A549 (cell line): Measurements from ENCODE around the gene SNRK. TPM values are rescaled to one million over a fixed set of nuclear protein-coding genes. Genes with fewer than 3 reads are reported as not detected.

Source experiments
- ATAC-seq, 2 experiments: fragments of 200-7000 bp in 1 of 2; fragments of >200 bp in 1 of 2; cut with Nextera tagmentation in 1 of 2; cut with Tn5 transposase in 1 of 2; 3 replicates each; pipeline versions ENCODE4 v1.8.0 to v1.9.1; 2018 to 2020; ENCODE audit warnings: mild to moderate bottlenecking in 1 of 2, moderate library complexity in 1 of 2
- CTCF ChIA-PET: fragments of 300-600 bp; sonication (Branson Sonifier 250); formaldehyde crosslinking; extraction: SDS; loops from one replicate; lab custom pipeline; 2021; ENCODE audit warnings: antibody characterized with exemption, inconsistent platforms; lab: Yijun Ruan, JAX
- POLR2A ChIA-PET: fragments of 350-600 bp; formaldehyde crosslinking; extraction: SDS; loops from one replicate; lab custom pipeline; 2021; ENCODE audit warnings: antibody characterized with exemption, inconsistent platforms; lab: Yijun Ruan, JAX
- DNase-seq, 2 experiments: peaks; one replicate each; pipeline versions ENCODE4 v3.0.0 to v3.0.0-alpha.2; 2011 to 2016; ENCODE audit warnings: low read depth in 1 of 2, low spot score in 1 of 2
- FAIRE-seq: peaks from 2 replicates; lab custom pipeline; 2011; peaks lifted over from hg19 to GRCh38; lab: Jason Lieb, UNC
- H3K27ac ChIP-seq, 2 experiments: fragments of >200 bp; sonication (Bioruptor Twin); formaldehyde crosslinking; 3 replicates each; pipeline ENCODE4 v1.5.1; 2016 to 2017
- H3K4me1 ChIP-seq: fragments of >200 bp; sonication (Bioruptor Twin); formaldehyde crosslinking; 3 replicates; pipeline ENCODE4 v1.6.1; 2016
- H3K4me2 ChIP-seq: fragments of >200 bp; sonication (Bioruptor Twin); formaldehyde crosslinking; 3 replicates; pipeline ENCODE4 v1.6.1; 2016
- H3K4me3 ChIP-seq: fragments of >200 bp; sonication (Bioruptor Twin); formaldehyde crosslinking; 3 replicates; pipeline ENCODE4 v1.5.1; 2016
- H3K9me3 ChIP-seq: fragments of >200 bp; sonication (Bioruptor Twin); formaldehyde crosslinking; 3 replicates; pipeline ENCODE4 v1.6.1; 2016
- CEBPB ChIP-seq, 2 experiments: fragments of >200 bp in 1 of 2; sonication (Bioruptor Twin) in 1 of 2; formaldehyde crosslinking in 1 of 2; IDR thresholded peaks; 2 replicates each; pipeline ENCODE4 v1.6.1; 2012 to 2016
- CHD2 ChIP-seq: fragments of 150-350 bp; IDR thresholded peaks from 2 replicates; pipeline ENCODE4 v1.6.1; 2014; ENCODE audit warnings: low read length; ENCODE audit not compliant: partially characterized antibody
- EHMT2 ChIP-seq: fragments of 200-600 bp; sonication (generic); IDR thresholded peaks from 2 replicates; pipeline ENCODE4 v1.6.1; 2016; ENCODE audit warnings: antibody characterized with exemption, low read depth, mild to moderate bottlenecking, moderate library complexity
- FOSB ChIP-seq: fragments of 250-450 bp; sonication (Bioruptor Pico); IDR thresholded peaks from 2 replicates; pipeline ENCODE4 v1.5.0; 2020; ENCODE audit warnings: mild to moderate bottlenecking, moderate library complexity
- GATA3 ChIP-seq: IDR thresholded peaks from 2 replicates; pipeline ENCODE4 v1.6.1; 2012; ENCODE audit warnings: borderline replicate concordance
- HDAC2 ChIP-seq: fragments of 200-600 bp; sonication (generic); IDR thresholded peaks from 2 replicates; pipeline ENCODE4 v1.6.1; 2016
- HOXB5 ChIP-seq: fragments of 250-450 bp; sonication (Bioruptor Pico); IDR thresholded peaks from 2 replicates; pipeline ENCODE4 v1.5.0; 2020; ENCODE audit warnings: mild to moderate bottlenecking, moderate library complexity
- JUN ChIP-seq, 2 experiments: fragments of >200 bp; sonication (Bioruptor Twin); formaldehyde crosslinking; IDR thresholded peaks; 2 replicates in 1 of 2; 3 replicates in 1 of 2; pipeline ENCODE4 v1.6.1; 2016 to 2017
- JUNB ChIP-seq: fragments of >200 bp; sonication (Bioruptor Twin); formaldehyde crosslinking; IDR thresholded peaks from 2 replicates; pipeline ENCODE4 v1.6.1; 2016
- KDM5A ChIP-seq: fragments of 200-600 bp; sonication (generic); IDR thresholded peaks from 2 replicates; pipeline ENCODE4 v1.6.1; 2016; ENCODE audit warnings: antibody characterized with exemption, mild to moderate bottlenecking
- MAFK ChIP-seq: fragments of 450-650 bp; IDR thresholded peaks from 2 replicates; pipeline ENCODE4 v1.6.1; 2014; ENCODE audit not compliant: partially characterized antibody
- MYC ChIP-seq: IDR thresholded peaks from 2 replicates; pipeline ENCODE4 v1.6.1; 2012; ENCODE audit warnings: mild to moderate bottlenecking, inconsistent platforms, low read length, improper control_type of control experiment, borderline replicate concordance
- NFE2L2 ChIP-seq: fragments of 150-350 bp; conservative IDR thresholded peaks from 2 replicates; pipeline ENCODE4 v1.6.1; 2014; ENCODE audit warnings: low read length
- NR3C1 ChIP-seq: fragments of >200 bp; sonication (Bioruptor Twin); formaldehyde crosslinking; IDR thresholded peaks from 3 replicates; pipeline ENCODE4 v1.6.1; 2017
- POLR2A ChIP-seq: IDR thresholded peaks from 2 replicates; pipeline ENCODE4 v1.6.1; 2012; ENCODE audit warnings: mild to moderate bottlenecking, low read length
- RAD21 ChIP-seq, 2 experiments: fragments of >200 bp in 1 of 2; sonication (Bioruptor Twin) in 1 of 2; formaldehyde crosslinking in 1 of 2; IDR thresholded peaks in 1 of 2; conservative IDR thresholded peaks in 1 of 2; 2 replicates in 1 of 2; 3 replicates in 1 of 2; pipeline ENCODE4 v1.6.1; 2012 to 2018; ENCODE audit warnings: inconsistent platforms in 1 of 2
- RARB ChIP-seq: fragments of 250-450 bp; sonication (Bioruptor Pico); IDR thresholded peaks from 2 replicates; pipeline ENCODE4 v1.8.0; 2021; ENCODE audit warnings: mild to moderate bottlenecking, moderate library complexity
- RCOR1 ChIP-seq: fragments of 150-350 bp; IDR thresholded peaks from 2 replicates; pipeline ENCODE4 v1.6.1; 2014; ENCODE audit warnings: antibody characterized with exemption, low read length, low read depth
- RFX5 ChIP-seq: fragments of 450-650 bp; IDR thresholded peaks from 2 replicates; pipeline ENCODE4 v1.7.1; 2014; ENCODE audit warnings: antibody characterized with exemption, mild to moderate bottlenecking, moderate library complexity
- SMC3 ChIP-seq: fragments of >200 bp; sonication (Bioruptor Twin); formaldehyde crosslinking; IDR thresholded peaks from 3 replicates; pipeline ENCODE4 v1.6.1; 2018; ENCODE audit warnings: inconsistent platforms
- ZC3H11A ChIP-seq: fragments of 450-650 bp; IDR thresholded peaks from 2 replicates; pipeline ENCODE4 v1.6.1; 2014; ENCODE audit warnings: antibody characterized with exemption, mild to moderate bottlenecking
- ZNF302 ChIP-seq: fragments of 250-450 bp; sonication (Bioruptor Pico); IDR thresholded peaks from 2 replicates; pipeline ENCODE4 v1.9.0; 2021; ENCODE audit warnings: inconsistent platforms, mild to moderate bottlenecking, moderate library complexity
- ZSCAN20 ChIP-seq: fragments of 250-450 bp; sonication (Bioruptor Pico); IDR thresholded peaks from 2 replicates; pipeline ENCODE4 v1.8.0; 2022; ENCODE audit warnings: mild to moderate bottlenecking, moderate library complexity
- WGBS: methylation state at CpG from one replicate; pipeline ENCODE4 v1.1.6; 2017; ENCODE audit errors: missing lambda C conversion rate; 5-methylcytosine and 5-hydroxymethylcytosine counted together
- polyA plus RNA-seq, 4 experiments: library from polyadenylated mRNA; depleted of rRNA in 3 of 4; stranded (reverse); fragments of >200 nt; fragmentation: RNase III in 1 of 4; extraction: RNeasy Plus Mini Kit Qiagen cat#74134 plus additional on column Dnase treatment in 1 of 4; gene quantifications; 2 replicates in 3 of 4; 3 replicates in 1 of 4; pipeline ENCODE4 v1.2.3, GENCODE V29; 2011 to 2017
- TF ChIP-seq, protein P1 (sequence below): IDR thresholded peaks from 2 replicates; pipeline ENCODE4 v1.6.1; 2012
- TF ChIP-seq, protein P2 (sequence below): IDR thresholded peaks from 2 replicates; pipeline ENCODE4 v1.6.1; 2012
- TF ChIP-seq, protein P3 (sequence below): fragments of >200 bp; sonication (Bioruptor Twin); formaldehyde crosslinking; IDR thresholded peaks from 3 replicates; pipeline ENCODE4 v1.6.1; 2016
- TF ChIP-seq, protein P4 (sequence below): fragments of 150-350 bp; IDR thresholded peaks from 2 replicates; pipeline ENCODE4 v1.6.1; 2014; ENCODE audit warnings: low read depth, mild to moderate bottlenecking, low read length
- TF ChIP-seq, protein P5 (sequence below): fragments of 450-650 bp; IDR thresholded peaks from 2 replicates; pipeline ENCODE4 v1.6.1; 2014; ENCODE audit warnings: antibody characterized with exemption
- TF ChIP-seq, protein P6 (sequence below): fragments of >200 bp; sonication (Bioruptor Twin); formaldehyde crosslinking; IDR thresholded peaks from 2 replicates; pipeline ENCODE4 v1.6.1; 2016

Gene SNRK
- polyA plus RNA-seq, 2 of the 4 experiments (the other 2 are of a cell fraction), result 3.5 to 7.2 TPM

DNA sequence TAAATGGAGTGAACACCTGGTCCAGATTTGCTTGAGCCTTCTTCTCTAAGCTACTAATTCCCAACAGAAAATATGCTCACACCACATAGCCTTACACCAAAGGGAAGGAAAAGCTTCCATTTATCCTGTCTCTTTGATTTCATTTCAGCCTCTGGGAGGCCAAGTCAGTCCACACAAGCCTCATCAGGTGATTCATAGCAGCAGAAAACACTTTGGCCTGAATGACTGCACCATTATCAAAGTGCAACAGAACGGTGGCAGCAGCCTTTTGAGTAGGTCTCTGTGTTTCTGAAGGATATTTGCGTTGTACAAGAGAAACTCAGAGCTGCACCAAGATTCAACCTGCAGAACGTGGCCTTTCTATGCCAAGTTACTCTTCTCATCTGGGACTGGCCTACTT, 46.6 kb upstream of the SNRK start:
- peaks cover 7% of the 10 kb centered on the region; the same call in 2 of the 3 replicates for H3K9me3 ChIP-seq
- POLR2A ChIA-PET, result no interaction called here
- H3K4me2 ChIP-seq, result no peak overlapping the region
- H3K4me1 ChIP-seq, result no peaks in the 10 kb centered on the region
- 8% methylated on average over 3 of the region's 3 CpGs for WGBS
- no peak for FAIRE-seq
- no peak overlapping the region for H3K27ac ChIP-seq
- ATAC-seq, result no peak
- TF ChIP-seq, protein P1, sequence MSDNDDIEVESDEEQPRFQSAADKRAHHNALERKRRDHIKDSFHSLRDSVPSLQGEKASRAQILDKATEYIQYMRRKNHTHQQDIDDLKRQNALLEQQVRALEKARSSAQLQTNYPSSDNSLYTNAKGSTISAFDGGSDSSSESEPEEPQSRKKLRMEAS, result no peak
- TF ChIP-seq FOSB (CRISPR knock-in tag) (no peak), EHMT2 (no peak), POLR2A (no peak), RAD21 (conservative IDR thresholded peaks at IDR 0.05 in 1 of 2, IDR thresholded peaks at IDR 0.05 in 1 of 2) (no peak), GATA3 (no peak)
- TF ChIP-seq, all 56 proteins: peak for 0
- no peak overlapping the region for H3K4me3 ChIP-seq
- DNase-seq, result no peak
- CTCF ChIA-PET, result no interaction called here

DNA sequence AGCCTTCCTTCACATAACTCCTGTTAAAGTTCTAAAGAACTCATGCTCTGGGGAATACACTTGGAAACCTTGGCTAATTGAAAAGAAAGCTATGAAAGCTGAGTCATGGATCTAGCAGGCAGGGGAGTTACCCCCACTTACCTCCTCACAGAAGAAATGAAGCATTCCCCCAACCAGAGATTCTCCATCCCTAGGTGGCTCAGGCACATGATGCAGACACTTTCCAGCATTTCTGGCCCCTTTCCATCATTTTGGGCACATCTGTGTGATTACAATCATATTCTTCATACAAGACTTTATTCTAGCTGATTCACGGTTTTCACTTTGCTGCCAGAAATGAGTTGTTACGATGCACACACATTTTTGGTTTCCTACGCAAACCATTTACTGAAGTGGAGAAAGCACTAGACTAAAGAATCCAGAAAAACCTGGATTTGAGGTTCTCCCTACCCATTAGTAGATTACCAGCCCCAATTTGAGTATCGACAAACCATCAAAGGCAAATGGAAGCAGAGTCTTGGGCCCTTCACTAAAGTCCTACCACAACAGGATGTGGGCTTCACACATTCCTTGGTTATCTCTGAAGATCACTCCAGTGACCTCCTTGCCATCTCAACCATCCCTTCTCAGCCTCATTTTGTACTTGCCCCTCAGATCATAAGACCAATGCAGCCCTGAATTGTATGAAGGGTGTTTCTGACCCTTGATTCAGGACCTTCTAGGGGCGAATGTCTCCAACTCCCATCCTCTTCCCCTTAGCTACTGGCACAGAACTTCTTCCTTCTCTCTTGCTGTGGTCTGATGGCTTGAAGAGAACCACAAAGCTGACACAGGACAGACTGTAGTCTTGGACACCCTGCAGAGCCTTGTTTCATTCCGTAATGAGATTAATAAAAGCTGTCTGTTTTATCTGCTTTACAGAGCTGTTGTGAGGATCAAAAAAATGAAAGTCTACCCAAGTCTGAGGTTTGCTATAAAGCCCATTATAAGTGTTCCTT, 42.5 kb upstream of the SNRK start:
- no peak overlapping the region for H3K4me3 ChIP-seq
- ChIA-PET POLR2A (no interaction called here), CTCF (interaction anchor here (1.4 kb wide), 1 partner anchor 10 kb away, joined by 3 read pairs; no protein-coding TSS in a partner anchor)
- 31% methylated on average over 6 of the region's 6 CpGs for WGBS
- ATAC-seq, result no peak
- FAIRE-seq, result no peak
- DNase-seq, result no peak
- TF ChIP-seq CHD2, result no peak
- no peak for TF ChIP-seq ZC3H11A
- no peak for TF ChIP-seq NR3C1
- TF ChIP-seq HDAC2, result no peak
- TF ChIP-seq RFX5, result no peak
- no peak for TF ChIP-seq NFE2L2
- TF ChIP-seq, protein P2, sequence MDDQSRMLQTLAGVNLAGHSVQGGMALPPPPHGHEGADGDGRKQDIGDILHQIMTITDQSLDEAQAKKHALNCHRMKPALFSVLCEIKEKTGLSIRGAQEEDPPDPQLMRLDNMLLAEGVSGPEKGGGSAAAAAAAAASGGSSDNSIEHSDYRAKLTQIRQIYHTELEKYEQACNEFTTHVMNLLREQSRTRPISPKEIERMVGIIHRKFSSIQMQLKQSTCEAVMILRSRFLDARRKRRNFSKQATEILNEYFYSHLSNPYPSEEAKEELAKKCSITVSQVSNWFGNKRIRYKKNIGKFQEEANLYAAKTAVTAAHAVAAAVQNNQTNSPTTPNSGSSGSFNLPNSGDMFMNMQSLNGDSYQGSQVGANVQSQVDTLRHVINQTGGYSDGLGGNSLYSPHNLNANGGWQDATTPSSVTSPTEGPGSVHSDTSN, result no peak
- TF ChIP-seq HOXB5 (CRISPR knock-in tag), result no peak
- no peak for TF ChIP-seq CEBPB (IDR thresholded peaks at IDR 0.05)
- TF ChIP-seq JUN (IDR thresholded peaks at IDR 0.05), result no peak
- TF ChIP-seq, protein P3, sequence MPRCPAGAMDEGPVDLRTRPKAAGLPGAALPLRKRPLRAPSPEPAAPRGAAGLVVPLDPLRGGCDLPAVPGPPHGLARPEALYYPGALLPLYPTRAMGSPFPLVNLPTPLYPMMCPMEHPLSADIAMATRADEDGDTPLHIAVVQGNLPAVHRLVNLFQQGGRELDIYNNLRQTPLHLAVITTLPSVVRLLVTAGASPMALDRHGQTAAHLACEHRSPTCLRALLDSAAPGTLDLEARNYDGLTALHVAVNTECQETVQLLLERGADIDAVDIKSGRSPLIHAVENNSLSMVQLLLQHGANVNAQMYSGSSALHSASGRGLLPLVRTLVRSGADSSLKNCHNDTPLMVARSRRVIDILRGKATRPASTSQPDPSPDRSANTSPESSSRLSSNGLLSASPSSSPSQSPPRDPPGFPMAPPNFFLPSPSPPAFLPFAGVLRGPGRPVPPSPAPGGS, result no peak
- no peaks in the 10 kb centered on the region for H3K4me1 ChIP-seq
- H3K4me2 ChIP-seq, result no peak overlapping the region
- H3K27ac ChIP-seq, result no peak overlapping the region
- peaks cover 7% of the 10 kb centered on the region; the same call in 2 of the 3 replicates for H3K9me3 ChIP-seq

DNA sequence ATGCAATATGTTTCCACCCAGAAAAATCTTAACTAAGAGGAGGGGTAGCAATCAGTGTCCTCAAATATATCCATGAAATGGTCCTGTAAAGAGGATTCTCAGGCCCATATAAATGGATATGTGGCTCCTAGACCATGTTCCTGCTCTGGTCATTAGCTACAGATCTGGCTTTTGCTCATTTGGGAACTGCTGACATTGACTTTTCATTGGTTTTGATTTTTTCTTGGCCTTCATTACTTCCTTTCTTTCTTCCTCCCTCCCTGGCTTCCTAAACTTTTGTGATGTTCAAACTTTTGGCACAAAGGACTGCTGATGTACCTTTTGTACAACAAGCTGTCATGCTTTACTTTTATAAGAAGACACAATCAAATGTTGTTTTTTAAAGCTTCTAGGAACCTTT, 41.6 kb upstream of the SNRK start:
- ATAC-seq, result no peak
- Histone ChIP-seq H3K27ac (no peak overlapping the region), H3K4me2 (no peak overlapping the region), H3K4me3 (no peak overlapping the region)
- POLR2A ChIA-PET, result no interaction called here
- no peak for DNase-seq
- no peak for FAIRE-seq
- TF ChIP-seq JUNB (no peak), KDM5A (no peak), ZNF302 (no peak), RCOR1 (no peak), MAFK (no peak), RFX5 (no peak), MYC (no peak), RARB (CRISPR knock-in tag) (no peak), NFE2L2 (no peak), ZC3H11A (no peak), SMC3 (no peak), ZSCAN20 (no peak)
- TF ChIP-seq, protein P4, sequence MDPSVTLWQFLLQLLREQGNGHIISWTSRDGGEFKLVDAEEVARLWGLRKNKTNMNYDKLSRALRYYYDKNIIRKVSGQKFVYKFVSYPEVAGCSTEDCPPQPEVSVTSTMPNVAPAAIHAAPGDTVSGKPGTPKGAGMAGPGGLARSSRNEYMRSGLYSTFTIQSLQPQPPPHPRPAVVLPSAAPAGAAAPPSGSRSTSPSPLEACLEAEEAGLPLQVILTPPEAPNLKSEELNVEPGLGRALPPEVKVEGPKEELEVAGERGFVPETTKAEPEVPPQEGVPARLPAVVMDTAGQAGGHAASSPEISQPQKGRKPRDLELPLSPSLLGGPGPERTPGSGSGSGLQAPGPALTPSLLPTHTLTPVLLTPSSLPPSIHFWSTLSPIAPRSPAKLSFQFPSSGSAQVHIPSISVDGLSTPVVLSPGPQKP, result no peak
- TF ChIP-seq, protein P5, sequence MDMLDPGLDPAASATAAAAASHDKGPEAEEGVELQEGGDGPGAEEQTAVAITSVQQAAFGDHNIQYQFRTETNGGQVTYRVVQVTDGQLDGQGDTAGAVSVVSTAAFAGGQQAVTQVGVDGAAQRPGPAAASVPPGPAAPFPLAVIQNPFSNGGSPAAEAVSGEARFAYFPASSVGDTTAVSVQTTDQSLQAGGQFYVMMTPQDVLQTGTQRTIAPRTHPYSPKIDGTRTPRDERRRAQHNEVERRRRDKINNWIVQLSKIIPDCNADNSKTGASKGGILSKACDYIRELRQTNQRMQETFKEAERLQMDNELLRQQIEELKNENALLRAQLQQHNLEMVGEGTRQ, result no peak
- TF ChIP-seq, protein P3, result no peak
- TF ChIP-seq, protein P6, sequence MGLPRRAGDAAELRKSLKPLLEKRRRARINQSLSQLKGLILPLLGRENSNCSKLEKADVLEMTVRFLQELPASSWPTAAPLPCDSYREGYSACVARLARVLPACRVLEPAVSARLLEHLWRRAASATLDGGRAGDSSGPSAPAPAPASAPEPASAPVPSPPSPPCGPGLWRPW, result no peak
- TF ChIP-seq, all 56 proteins: peak for 0
- Histone ChIP-seq H3K4me1 (no peaks in the 10 kb centered on the region), H3K9me3 (peaks cover 7% of the 10 kb centered on the region; the same call in 2 of the 3 replicates)
- CTCF ChIA-PET, result interaction anchor here (1.4 kb wide), 1 partner anchor 10 kb away, joined by 3 read pairs; no protein-coding TSS in a partner anchor
